Stimulated activated CD4-positive, alpha-beta T cell treated with anti-CD3 and anti-CD28 coated beads, Interleukin-12 subunit alpha, Interleukin-12 subunit beta, amount 100 ng/mL, for 48 hours (primary cell): ENCODE data around the gene GRIP1.

Experiments used
- DNase-seq, 3 donors: peaks; one replicate each; pipeline ENCODE4 v3.0.0-alpha.2; 2020; ENCODE audit warnings: low read depth in 2 of 3, low spot score in 1 of 3

Gene GRIP1

GRCh38 chr12:66678338-66679275 is at the start of gene GRIP1:
Gene GRIP1, minus strand, starts transcription at chr12:66679076. Its CDS starts 172 bp downstream, at chr12:66678904.
- no peak for DNase-seq

GRCh38 chr12:66726556-66726955 is 47.7 kb upstream of the GRIP1 start:
- no peak for DNase-seq

DNA sequence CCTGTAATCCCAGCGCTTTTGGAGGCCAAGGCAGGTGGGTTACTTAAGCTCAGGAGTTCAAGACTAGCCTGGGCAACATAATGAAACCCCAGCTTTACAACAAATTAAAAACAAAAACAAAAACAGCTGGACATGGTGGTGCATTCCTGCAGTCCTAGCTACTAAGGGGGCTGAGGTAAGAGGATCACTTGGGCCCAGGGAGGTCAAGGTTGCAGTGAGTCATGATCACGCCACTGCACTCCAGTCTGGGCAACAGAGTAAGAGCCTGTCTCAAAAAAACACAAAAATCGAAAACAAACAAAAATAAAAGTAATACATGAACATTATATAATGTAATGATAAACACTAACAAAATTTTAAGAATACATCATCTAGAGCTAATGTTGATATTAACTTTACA is 46.2 kb upstream of the GRIP1 start:
- no peak for DNase-seq

DNA sequence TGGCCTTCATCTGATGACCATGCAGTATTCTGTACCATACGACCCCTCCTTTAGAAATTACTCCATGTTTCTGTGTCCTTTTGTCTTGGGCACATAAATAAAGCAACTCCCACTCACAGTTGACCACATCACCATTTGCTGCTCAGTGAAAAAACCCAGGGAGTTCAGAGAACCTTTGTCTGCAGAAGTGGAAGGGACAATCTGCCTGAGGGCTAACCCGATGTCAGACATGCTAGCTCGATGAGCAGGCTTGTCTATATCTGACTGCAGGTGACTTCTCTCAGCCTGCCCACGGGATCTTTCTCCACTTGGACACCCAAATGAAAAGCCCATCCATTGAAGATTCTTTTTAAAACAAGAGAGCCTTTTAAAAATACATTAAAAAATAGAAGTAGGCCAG is 45.7 kb upstream of the GRIP1 start:
- no peak for DNase-seq

- DNase-seq: no peak
Observed at GRCh38 chr12:66724026-66724425, 45.1 kb upstream of the GRIP1 start.

DNA sequence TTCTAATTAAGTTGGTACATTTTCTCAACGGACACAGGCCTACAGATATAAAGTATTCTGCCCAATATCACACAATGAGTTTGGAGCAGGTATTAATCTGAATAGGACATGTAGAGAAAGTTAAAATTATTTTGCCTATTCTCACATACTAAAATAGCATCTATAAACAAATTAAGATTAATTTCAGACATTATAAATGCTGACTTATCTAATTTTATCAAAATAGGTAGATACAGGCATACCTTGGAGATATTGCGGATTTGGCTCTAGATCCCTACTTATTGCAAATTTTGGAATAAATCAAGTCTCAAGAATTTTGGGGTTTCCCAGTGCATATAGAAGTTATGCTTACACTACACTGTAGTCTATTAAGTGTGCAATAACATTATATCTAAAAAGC is 41.0 kb upstream of the GRIP1 start:
- no peak for DNase-seq

GRCh38 chr12:66717036-66717673 is 38.3 kb upstream of the GRIP1 start:
- DNase-seq: no peak

DNA sequence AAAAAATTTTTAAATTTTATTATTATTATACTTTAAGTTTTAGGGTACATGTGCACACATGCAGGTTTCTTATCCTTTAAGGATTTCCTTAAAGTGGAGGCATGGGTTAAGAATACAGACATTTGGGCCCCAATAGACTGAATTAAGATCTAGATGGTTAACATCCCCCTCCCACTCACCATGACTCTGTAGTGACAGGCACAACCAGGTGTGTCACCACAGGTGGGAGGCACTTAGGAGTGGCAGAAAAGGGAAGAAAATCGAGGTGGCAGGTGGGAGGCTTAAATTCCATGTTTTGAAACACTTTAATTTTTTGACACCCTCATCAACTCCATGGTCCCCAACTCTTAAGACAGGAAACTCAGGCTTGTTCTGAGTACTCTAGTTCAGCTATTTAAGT is 37.6 kb upstream of the GRIP1 start:
- DNase-seq: no peak

DNA sequence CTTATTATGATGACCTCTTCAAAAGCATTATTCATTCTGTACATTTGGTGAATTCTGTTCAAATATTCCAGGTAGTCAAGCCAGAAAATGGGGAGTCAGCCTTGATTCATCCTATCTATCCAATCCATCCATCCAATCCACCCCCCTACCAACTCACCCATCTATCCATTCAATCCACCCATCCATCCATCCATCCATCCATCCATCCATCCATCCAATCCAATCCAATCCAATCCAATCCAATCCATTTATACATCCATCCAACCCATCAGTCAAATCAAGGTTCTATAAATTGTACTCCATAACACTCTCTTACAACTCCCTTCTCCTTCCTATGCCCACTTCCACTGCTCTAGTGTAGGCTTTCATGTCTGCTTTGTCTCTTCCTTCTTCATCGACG is 35.8 kb upstream of the GRIP1 start:
- DNase-seq: no peak

GRCh38 chr12:66713984-66714383 is 35.1 kb upstream of the GRIP1 start:
- DNase-seq: no peak

GRCh38 chr12:66709893-66710292 is 31.0 kb upstream of the GRIP1 start:
- DNase-seq: no peak

GRCh38 chr12:66709457-66709773 is 30.5 kb upstream of the GRIP1 start:
- no peak for DNase-seq

DNA sequence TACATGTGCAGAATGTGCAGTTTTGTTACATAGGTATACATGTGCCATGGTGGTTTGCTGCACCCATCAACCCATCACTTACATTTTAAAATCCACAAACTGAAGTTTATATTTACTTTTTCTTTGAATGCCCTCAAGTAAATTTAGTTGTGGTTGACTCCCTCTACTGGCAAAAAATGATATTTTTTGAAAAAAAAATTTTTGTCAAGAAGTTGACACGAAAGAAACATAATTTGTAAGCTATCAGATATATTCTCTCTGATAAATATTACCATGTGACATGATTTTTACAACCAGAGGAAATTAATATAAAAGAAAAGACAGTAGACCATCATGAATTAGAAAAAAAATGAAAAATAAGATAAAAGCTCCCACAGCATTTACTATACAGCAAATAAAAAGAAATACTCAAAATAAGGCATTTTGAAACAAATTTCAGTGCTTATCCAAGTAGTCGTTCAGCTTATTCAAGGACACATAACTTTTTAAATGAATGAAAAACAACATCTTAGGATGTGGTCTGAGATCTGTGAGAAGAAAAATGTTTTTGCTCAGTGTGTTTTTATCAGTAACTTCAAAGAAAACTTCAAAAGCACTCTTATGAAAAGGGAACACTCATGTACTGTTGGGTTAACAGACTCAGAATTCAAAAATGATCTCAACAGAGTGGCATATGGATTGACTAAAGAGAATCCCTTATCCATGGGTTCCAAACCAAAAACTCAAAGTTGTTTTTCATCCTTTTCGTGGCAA is 30.0 kb upstream of the GRIP1 start:
- no peak for DNase-seq

- no peak for DNase-seq
Observed at GRCh38 chr12:66707002-66707697, 28.3 kb upstream of the GRIP1 start.

DNA sequence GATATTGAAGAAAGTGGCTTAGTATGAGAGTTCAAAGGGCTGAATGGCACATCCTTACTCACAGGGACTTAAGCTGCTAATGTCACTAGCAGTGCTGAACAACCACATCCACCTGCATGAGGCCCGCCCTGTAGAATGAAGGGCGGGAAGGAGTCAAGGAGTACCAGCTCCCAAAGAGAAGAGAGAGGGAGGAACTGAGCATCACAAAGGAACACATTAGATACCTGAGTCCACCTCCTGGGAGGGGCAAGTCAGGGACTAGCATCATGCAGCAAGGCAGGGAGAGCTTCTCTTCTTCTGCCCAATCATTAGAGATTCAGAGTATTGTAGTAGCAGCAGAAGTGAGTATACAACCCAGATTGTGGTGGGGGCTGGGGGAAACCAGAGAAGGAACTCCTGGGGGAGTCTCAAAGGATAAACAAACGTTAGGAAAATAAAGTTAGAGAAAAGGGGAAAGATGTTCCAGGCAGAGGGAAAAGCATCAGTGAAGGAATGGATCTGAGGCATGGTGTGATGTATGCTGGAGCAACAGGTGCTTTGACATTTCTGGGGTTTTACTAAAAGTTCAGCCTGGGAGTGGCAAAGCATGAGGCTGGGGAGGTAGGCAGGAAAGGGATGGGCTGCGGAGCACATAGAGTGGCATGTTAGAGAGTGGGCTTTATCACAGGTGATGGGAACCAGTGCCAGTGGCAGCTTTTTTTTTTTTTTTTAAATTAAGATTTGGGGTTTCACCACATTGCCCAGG is 21.0 kb upstream of the GRIP1 start:
- no peak for DNase-seq

DNA sequence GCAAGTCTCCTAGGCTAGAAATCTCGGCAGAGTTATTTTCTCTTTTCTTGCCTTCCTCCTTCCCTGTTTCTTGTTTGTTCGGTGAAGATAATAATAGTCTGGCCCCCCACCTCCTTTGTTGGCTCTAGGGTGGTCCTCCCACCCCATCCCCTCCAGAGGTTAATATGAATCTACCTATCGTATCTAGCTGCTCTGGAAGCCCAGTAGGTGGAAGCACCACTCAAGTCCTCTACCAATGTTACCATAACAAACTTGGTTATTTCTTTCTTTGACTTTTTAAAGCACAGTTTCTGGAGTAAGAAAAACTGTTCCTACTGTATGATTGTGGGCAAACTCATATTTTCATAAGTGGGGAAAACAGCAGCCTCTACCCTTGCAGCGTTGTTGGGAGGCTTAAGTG is 19.7 kb upstream of the GRIP1 start:
- no peak for DNase-seq

DNA sequence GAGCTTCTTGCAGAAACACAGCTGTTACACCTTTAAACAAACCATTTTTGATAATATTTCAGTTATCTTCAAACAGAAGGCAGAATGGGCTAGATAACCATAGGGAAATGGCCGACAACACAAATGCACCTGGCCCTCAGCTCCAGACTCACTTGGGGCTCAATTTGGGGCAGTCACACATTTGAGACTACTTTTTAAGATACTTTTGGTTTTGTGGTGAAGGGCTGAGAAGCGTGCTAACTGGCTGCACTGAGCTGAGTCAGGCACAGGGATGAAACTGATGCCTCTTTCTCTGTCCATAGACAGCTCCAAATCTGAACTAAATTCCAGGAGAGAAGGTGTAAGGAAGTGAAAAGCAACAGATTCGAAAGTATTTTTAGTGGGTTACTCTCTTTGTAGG is 18.5 kb upstream of the GRIP1 start:
- no peak for DNase-seq

GRCh38 chr12:66694666-66695613 is 16.1 kb upstream of the GRIP1 start:
- DNase-seq: no peak

DNA sequence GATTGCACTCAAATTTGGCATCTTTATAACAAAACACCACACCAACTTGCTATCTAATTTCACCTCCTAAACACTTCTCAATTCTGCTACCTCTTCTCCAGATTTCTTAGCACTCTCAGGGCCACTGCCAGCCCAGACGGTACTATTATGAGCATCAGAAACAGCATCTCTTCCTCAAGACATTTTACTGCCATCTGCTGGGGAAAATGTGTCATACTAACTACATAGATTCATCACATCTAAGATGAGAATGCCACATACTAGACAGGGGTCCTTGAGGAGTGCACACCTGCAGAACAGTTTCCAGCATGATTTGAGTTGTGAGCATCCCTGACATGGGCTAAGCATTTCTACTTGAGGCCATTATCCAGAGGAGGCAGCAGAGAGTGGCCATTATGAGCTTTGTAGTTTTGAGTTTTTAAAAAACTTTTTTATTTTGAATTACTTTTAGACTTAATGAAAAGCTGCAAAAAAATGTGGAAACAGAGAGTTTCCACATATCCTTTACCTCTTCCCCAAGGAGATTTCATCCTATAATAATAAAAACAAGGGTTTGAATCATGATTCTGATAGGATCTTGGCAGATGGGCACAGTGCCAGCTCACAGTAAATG is 15.1 kb upstream of the GRIP1 start:
- DNase-seq: peak in 1 of 3 donors; percentile 35
